ENCODE results near the gene SPO11. TPM values are rescaled to one million over a fixed set of nuclear protein-coding genes. Genes with fewer than 3 reads are reported as not detected.

Gene SPO11
- total RNA-seq, 2 experiments from 2014 or later, result not detected

DNA sequence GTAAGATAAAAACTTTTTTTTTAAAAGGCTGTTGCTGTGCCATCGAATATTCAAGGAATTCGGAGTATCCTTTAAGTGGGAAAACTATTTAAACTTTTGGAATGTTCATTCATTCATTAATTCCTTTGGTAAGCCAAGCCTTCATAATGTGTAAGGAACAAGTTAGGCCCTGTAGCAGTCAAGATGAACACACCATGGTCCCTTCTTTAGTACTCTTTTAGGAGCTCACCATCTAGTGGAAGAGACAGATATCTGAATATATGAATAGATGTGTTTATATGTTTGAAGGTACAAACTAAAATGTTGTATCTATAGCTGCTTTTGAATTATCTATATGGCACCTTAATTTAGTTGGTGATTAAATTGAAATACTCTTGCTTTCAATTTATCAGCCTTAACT lies 5.8 kb downstream of the SPO11 start:
- DNase-seq (no peak), ATAC-seq (ENCODE audit: poor library complexity) (no peak)
- intact Hi-C loops (cut with DNase I, micrococcal nuclease), result no loop called here
- no peak overlapping the region for H3K27ac Mint-ChIP-seq
- Histone ChIP-seq H3K9me3 (ENCODE audit: control insufficient read depth in 1 of 2, insufficient read depth in 1 of 2, low read length in 2 of 2) (no peaks in the 10 kb centered on the region), H3K27ac (ENCODE audit: low read depth in 1 of 2, low read length in 2 of 2) (no peak overlapping the region), H3K4me1 (ENCODE audit: insufficient read depth, low read length) (no peaks in the 10 kb centered on the region), H3K36me3 (ENCODE audit: insufficient read depth, low read length) (no peaks in the 10 kb centered on the region), H3K4me3 (ENCODE audit: low read length) (no peak overlapping the region), H3K27me3 (ENCODE audit: control insufficient read depth in 1 of 2, insufficient read depth in 2 of 2, low read length in 2 of 2) (peaks cover 11 to 31% of the 10 kb centered on the region in 2 experiments)
- POLR2A ChIA-PET, result no interaction called here
- no peaks in the 10 kb centered on the region for H3K9me3 Mint-ChIP-seq
- H3K27me3 Mint-ChIP-seq, result peaks cover 57% of the 10 kb centered on the region
- H3K4me1 Mint-ChIP-seq (ENCODE audit: low read depth), result no peaks in the 10 kb centered on the region
- H3K36me3 Mint-ChIP-seq (ENCODE audit: low read depth), result no peaks in the 10 kb centered on the region
- TF ChIP-seq, protein P1, sequence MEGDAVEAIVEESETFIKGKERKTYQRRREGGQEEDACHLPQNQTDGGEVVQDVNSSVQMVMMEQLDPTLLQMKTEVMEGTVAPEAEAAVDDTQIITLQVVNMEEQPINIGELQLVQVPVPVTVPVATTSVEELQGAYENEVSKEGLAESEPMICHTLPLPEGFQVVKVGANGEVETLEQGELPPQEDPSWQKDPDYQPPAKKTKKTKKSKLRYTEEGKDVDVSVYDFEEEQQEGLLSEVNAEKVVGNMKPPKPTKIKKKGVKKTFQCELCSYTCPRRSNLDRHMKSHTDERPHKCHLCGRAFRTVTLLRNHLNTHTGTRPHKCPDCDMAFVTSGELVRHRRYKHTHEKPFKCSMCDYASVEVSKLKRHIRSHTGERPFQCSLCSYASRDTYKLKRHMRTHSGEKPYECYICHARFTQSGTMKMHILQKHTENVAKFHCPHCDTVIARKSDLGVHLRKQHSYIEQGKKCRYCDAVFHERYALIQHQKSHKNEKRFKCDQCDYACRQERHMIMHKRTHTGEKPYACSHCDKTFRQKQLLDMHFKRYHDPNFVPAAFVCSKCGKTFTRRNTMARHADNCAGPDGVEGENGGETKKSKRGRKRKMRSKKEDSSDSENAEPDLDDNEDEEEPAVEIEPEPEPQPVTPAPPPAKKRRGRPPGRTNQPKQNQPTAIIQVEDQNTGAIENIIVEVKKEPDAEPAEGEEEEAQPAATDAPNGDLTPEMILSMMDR (IDR thresholded peaks at IDR 0.05), result no peak
- CTCF ChIA-PET, result interaction anchor here (1.6 kb wide), 1 partner anchor 11 kb away, joined by 7 read pairs; no protein-coding TSS in a partner anchor
- no peak overlapping the region for H3K4me3 Mint-ChIP-seq

DNA sequence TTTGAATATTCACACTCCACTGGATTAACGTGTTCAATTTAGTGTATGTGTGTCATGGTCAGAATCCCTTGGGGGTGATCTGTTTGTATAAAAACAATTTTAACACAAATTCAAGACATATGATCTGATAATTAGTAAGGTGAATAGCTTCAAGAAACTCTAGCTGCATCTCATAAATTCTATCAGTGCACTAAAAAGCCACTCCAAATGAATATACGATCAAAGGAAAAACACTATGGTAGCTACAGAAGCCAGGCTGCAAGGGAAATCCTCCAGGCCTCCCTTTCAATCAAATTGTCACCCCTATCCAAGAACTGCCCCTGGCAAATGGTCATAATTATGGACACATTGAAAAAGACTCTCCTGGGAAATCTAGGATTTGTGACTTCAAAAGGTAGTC lies 12.1 kb downstream of the SPO11 start:
- Mint-ChIP-seq H3K4me3 (no peak overlapping the region), H3K36me3 (ENCODE audit: low read depth) (no peaks in the 10 kb centered on the region), H3K27ac (no peak overlapping the region), H3K9me3 (no peaks in the 10 kb centered on the region), H3K27me3 (peaks cover 25% of the 10 kb centered on the region), H3K4me1 (ENCODE audit: low read depth) (no peaks in the 10 kb centered on the region)
- peaks cover 8 to 12% of the 10 kb centered on the region in 2 experiments for H3K27me3 ChIP-seq (ENCODE audit: control insufficient read depth in 1 of 2, insufficient read depth in 2 of 2, low read length in 2 of 2)
- no peaks in the 10 kb centered on the region for H3K9me3 ChIP-seq (ENCODE audit: control insufficient read depth in 1 of 2, insufficient read depth in 1 of 2, low read length in 2 of 2)
- no peak for ATAC-seq (ENCODE audit: poor library complexity)
- H3K4me1 ChIP-seq (ENCODE audit: insufficient read depth, low read length), result no peaks in the 10 kb centered on the region
- ChIA-PET POLR2A (no interaction called here), CTCF (no interaction called here)
- TF ChIP-seq, protein P1 (IDR thresholded peaks at IDR 0.05), result no peak
- no peak for DNase-seq
- intact Hi-C loops (cut with DNase I, micrococcal nuclease), result loop anchor here in 1 of 2 experiments (10.0 kb wide), 1 partner anchor 963 kb away; the partner anchor contains the start of gene RAB22A
- H3K27ac ChIP-seq (ENCODE audit: low read depth in 1 of 2, low read length in 2 of 2), result no peak overlapping the region
- H3K4me3 ChIP-seq (ENCODE audit: low read length), result no peak overlapping the region
- H3K36me3 ChIP-seq (ENCODE audit: insufficient read depth, low read length), result no peaks in the 10 kb centered on the region

DNA sequence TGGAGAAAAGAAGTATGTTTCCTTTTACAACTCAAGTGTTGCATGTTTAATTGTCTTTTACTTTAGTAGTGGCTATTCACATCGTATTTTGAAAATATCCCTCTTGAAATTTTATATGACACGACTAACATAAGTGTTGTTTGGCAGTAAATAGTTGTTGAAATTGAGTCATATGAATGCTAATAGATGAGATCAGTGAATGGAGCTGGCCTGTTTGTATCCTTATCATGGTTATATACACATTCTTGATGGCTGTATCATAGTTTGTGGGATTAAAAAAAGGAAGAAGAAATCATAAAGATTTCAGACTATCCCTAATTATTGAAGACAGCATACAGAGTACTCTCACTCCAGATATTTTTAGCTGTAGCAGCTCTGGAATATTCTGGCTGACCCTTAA lies 13.2 kb downstream of the SPO11 start:
- ATAC-seq (ENCODE audit: poor library complexity) (no peak), DNase-seq (no peak)
- H3K4me3 Mint-ChIP-seq, result no peak overlapping the region
- H3K36me3 Mint-ChIP-seq (ENCODE audit: low read depth), result no peaks in the 10 kb centered on the region
- H3K27me3 ChIP-seq (ENCODE audit: control insufficient read depth in 1 of 2, insufficient read depth in 2 of 2, low read length in 2 of 2), result peaks cover 8 to 12% of the 10 kb centered on the region in 2 experiments
- no peak overlapping the region for H3K27ac ChIP-seq (ENCODE audit: low read depth in 1 of 2, low read length in 2 of 2)
- intact Hi-C loops (cut with DNase I, micrococcal nuclease), result loop anchor here in 1 of 2 experiments (10.0 kb wide), 1 partner anchor 962 kb away; the partner anchor contains the start of gene RAB22A
- H3K4me3 ChIP-seq (ENCODE audit: low read length), result no peak overlapping the region
- peaks cover 21% of the 10 kb centered on the region for H3K27me3 Mint-ChIP-seq
- no peaks in the 10 kb centered on the region for H3K36me3 ChIP-seq (ENCODE audit: insufficient read depth, low read length)
- TF ChIP-seq, protein P1 (IDR thresholded peaks at IDR 0.05), result no peak
- no peak overlapping the region for H3K27ac Mint-ChIP-seq
- no peaks in the 10 kb centered on the region for H3K9me3 ChIP-seq (ENCODE audit: control insufficient read depth in 1 of 2, insufficient read depth in 1 of 2, low read length in 2 of 2)
- no peaks in the 10 kb centered on the region for H3K4me1 ChIP-seq (ENCODE audit: insufficient read depth, low read length)
- H3K4me1 Mint-ChIP-seq (ENCODE audit: low read depth), result peaks cover 5% of the 10 kb centered on the region
- H3K9me3 Mint-ChIP-seq, result no peaks in the 10 kb centered on the region
- CTCF ChIA-PET, result no interaction called here
- POLR2A ChIA-PET, result no interaction called here

Measured in CD4-positive, alpha-beta T cell (primary cell).